Activated B cell treated with CpG ODN at 0.5 μM for 24 hours (primary cell): Measurements from ENCODE around the gene CA4. TPM values are rescaled to one million over a fixed set of nuclear protein-coding genes. Genes with fewer than 3 reads are reported as not detected.
"Not testable (repeated sequence)": the region's sequence is repeated elsewhere in the genome, so short reads cannot be mapped to it uniquely, and the experiment has no call there.

Experiments
- ATAC-seq: fragments of 200-7000 bp; cut with Tn5 transposase; one replicate; pipeline ENCODE4 v1.10.0; 2021; ENCODE audit warnings: low read depth, mild to moderate bottlenecking, moderate library complexity
- CTCF ChIA-PET: fragments of 350-600 bp; sonication (Branson Sonifier 250); formaldehyde crosslinking; loops from one replicate; lab custom pipeline; 2021; ENCODE audit warnings: antibody characterized with exemption; lab: Charles Lee
- POLR2A ChIA-PET: fragments of 350-600 bp; sonication (Branson Sonifier 250); formaldehyde crosslinking; loops from one replicate; lab custom pipeline; 2021; ENCODE audit warnings: antibody characterized with exemption; lab: Charles Lee
- DNase-seq: peaks from one replicate; pipeline ENCODE4 v3.0.0; 2022
- H3K27ac Mint-ChIP-seq: one replicate; pipeline ENCODE4 v1.8.0; 2020; ENCODE audit warnings: mixed read lengths
- H3K27me3 Mint-ChIP-seq: one replicate; pipeline ENCODE4 v1.8.0; 2021; ENCODE audit warnings: mixed read lengths
- H3K36me3 Mint-ChIP-seq: one replicate; pipeline ENCODE4 v1.8.0; 2021; ENCODE audit warnings: low read depth, mixed read lengths
- H3K4me1 Mint-ChIP-seq: one replicate; pipeline ENCODE4 v1.8.0; 2021; ENCODE audit warnings: mixed read lengths
- H3K4me3 Mint-ChIP-seq: one replicate; pipeline ENCODE4 v1.8.0; 2020; ENCODE audit warnings: mild to moderate bottlenecking, mixed read lengths
- H3K9me3 Mint-ChIP-seq: one replicate; pipeline ENCODE4 v1.8.0; 2020; ENCODE audit warnings: mixed read lengths
- CTCF ChIP-seq: fragments of 200-600 bp; IDR thresholded peaks from one replicate; pipeline ENCODE4 v1.8.0; 2022; ENCODE audit warnings: antibody characterized with exemption, mild to moderate bottlenecking
- intact Hi-C: fragments of 100-400 bp; cut with micrococcal nuclease; formaldehyde crosslinking; loops from one replicate; pipeline ENCODE4 v1.15.1; 2024
- total RNA-seq: library from RNA; stranded (reverse); gene quantifications from 2 replicates; pipeline ENCODE4 v1.2.3, GENCODE V29; 2022

The CA4 gene
- total RNA-seq, 1 donor from 2014 or later = not detected

GRCh38 chr17:60186372-60186771 lies 36.6 kb downstream of the CA4 start:
- intact Hi-C loops, POLR2A ChIA-PET, H3K27me3 Mint-ChIP-seq, H3K4me3 Mint-ChIP-seq, CTCF ChIA-PET, H3K9me3 Mint-ChIP-seq, DNase-seq, H3K27ac Mint-ChIP-seq, ATAC-seq: not testable (repeated sequence)
- Mint-ChIP-seq H3K36me3 (peaks cover 75% of the 10 kb centered on the region), H3K4me1 (peaks cover 12% of the 10 kb centered on the region)

- intact Hi-C loops, POLR2A ChIA-PET, H3K4me3 Mint-ChIP-seq, ATAC-seq, H3K9me3 Mint-ChIP-seq, DNase-seq, H3K27me3 Mint-ChIP-seq, CTCF ChIA-PET, H3K27ac Mint-ChIP-seq: not testable (repeated sequence)
- Mint-ChIP-seq H3K36me3 (peaks cover 72% of the 10 kb centered on the region), H3K4me1 (peaks cover 12% of the 10 kb centered on the region)
These were observed 37.3 kb downstream of the CA4 start for GRCh38 chr17:60186846-60187745.

- POLR2A ChIA-PET = no interaction called here
- H3K9me3 Mint-ChIP-seq = no peaks in the 10 kb centered on the region
- H3K27ac Mint-ChIP-seq = no peak overlapping the region
- ATAC-seq = no peak
- H3K4me1 Mint-ChIP-seq = peaks cover 12% of the 10 kb centered on the region
- peaks cover 76% of the 10 kb centered on the region for H3K36me3 Mint-ChIP-seq
- H3K27me3 Mint-ChIP-seq = no peaks in the 10 kb centered on the region
- intact Hi-C loops = no loop called here
- no peak overlapping the region for H3K4me3 Mint-ChIP-seq
- no peak for TF ChIP-seq CTCF
- DNase-seq = no peak
- CTCF ChIA-PET = no interaction called here
These were observed 39.0 kb downstream of the CA4 start for GRCh38 chr17:60188759-60189158.

GRCh38 chr17:60190032-60190431 lies 40.3 kb downstream of the CA4 start:
- POLR2A ChIA-PET, intact Hi-C loops, H3K4me3 Mint-ChIP-seq: not testable (repeated sequence)

GRCh38 chr17:60193032-60193431 lies 43.3 kb downstream of the CA4 start:
- H3K27me3 Mint-ChIP-seq, H3K27ac Mint-ChIP-seq, H3K4me3 Mint-ChIP-seq, CTCF ChIA-PET, POLR2A ChIA-PET, intact Hi-C loops, ATAC-seq, H3K4me1 Mint-ChIP-seq, H3K9me3 Mint-ChIP-seq, DNase-seq: not testable (repeated sequence)
- H3K36me3 Mint-ChIP-seq = peaks cover 78% of the 10 kb centered on the region

More at GRCh38 chr17:60190032-60190431, 40.3 kb downstream of the CA4 start:
- DNase-seq, ATAC-seq, H3K27me3 Mint-ChIP-seq, CTCF ChIA-PET, H3K27ac Mint-ChIP-seq, H3K9me3 Mint-ChIP-seq: not testable (repeated sequence)
- Mint-ChIP-seq H3K4me1 (peaks cover 12% of the 10 kb centered on the region), H3K36me3 (peaks cover 77% of the 10 kb centered on the region)

- Mint-ChIP-seq H3K4me1 (no peaks in the 10 kb centered on the region), H3K36me3 (peaks cover 82% of the 10 kb centered on the region), H3K27me3 (no peaks in the 10 kb centered on the region), H3K27ac (no peak overlapping the region), H3K9me3 (no peaks in the 10 kb centered on the region), H3K4me3 (no peak overlapping the region)
- intact Hi-C loops = no loop called here
- ATAC-seq (no peak), DNase-seq (no peak)
- CTCF ChIA-PET = no interaction called here
- POLR2A ChIA-PET = no interaction called here
- no peak for TF ChIP-seq CTCF
These were observed 43.7 kb downstream of the CA4 start for GRCh38 chr17:60193482-60193881.

GRCh38 chr17:60194141-60194540 lies 44.4 kb downstream of the CA4 start:
- CTCF ChIA-PET, H3K27me3 Mint-ChIP-seq, H3K27ac Mint-ChIP-seq: not testable (repeated sequence)

GRCh38 chr17:60198630-60199029 lies 48.9 kb downstream of the CA4 start:
- H3K9me3 Mint-ChIP-seq, H3K4me1 Mint-ChIP-seq, CTCF ChIA-PET, H3K27me3 Mint-ChIP-seq, POLR2A ChIA-PET, H3K27ac Mint-ChIP-seq, H3K4me3 Mint-ChIP-seq, intact Hi-C loops, DNase-seq, ATAC-seq: not testable (repeated sequence)
- H3K36me3 Mint-ChIP-seq = peaks cover 47% of the 10 kb centered on the region

More at GRCh38 chr17:60194141-60194540, 44.4 kb downstream of the CA4 start:
- intact Hi-C loops, H3K9me3 Mint-ChIP-seq, H3K4me1 Mint-ChIP-seq, POLR2A ChIA-PET, ATAC-seq, DNase-seq, H3K4me3 Mint-ChIP-seq: not testable (repeated sequence)
- peaks cover 82% of the 10 kb centered on the region for H3K36me3 Mint-ChIP-seq

- H3K4me1 Mint-ChIP-seq, H3K27ac Mint-ChIP-seq, POLR2A ChIA-PET: not testable (repeated sequence)
These were observed 56.0 kb downstream of the CA4 start for GRCh38 chr17:60205782-60206181.

GRCh38 chr17:60208302-60208701 lies 58.5 kb downstream of the CA4 start:
- H3K4me3 Mint-ChIP-seq, H3K27ac Mint-ChIP-seq, CTCF ChIA-PET, H3K9me3 Mint-ChIP-seq, intact Hi-C loops, POLR2A ChIA-PET, DNase-seq, ATAC-seq, H3K27me3 Mint-ChIP-seq, H3K4me1 Mint-ChIP-seq: not testable (repeated sequence)
- H3K36me3 Mint-ChIP-seq = peaks cover 22% of the 10 kb centered on the region

More at GRCh38 chr17:60205782-60206181, 56.0 kb downstream of the CA4 start:
- intact Hi-C loops, H3K4me3 Mint-ChIP-seq, CTCF ChIA-PET, DNase-seq, H3K27me3 Mint-ChIP-seq, ATAC-seq, H3K9me3 Mint-ChIP-seq: not testable (repeated sequence)
- H3K36me3 Mint-ChIP-seq = peaks cover 22% of the 10 kb centered on the region
